Measurements from ENCODE around the gene GOLGA8S. TPM values are rescaled to one million over a fixed set of nuclear protein-coding genes. Genes with fewer than 3 reads are reported as not detected.
"Not testable (repeated sequence)": the region's sequence is repeated elsewhere in the genome, so short reads cannot be mapped to it uniquely, and the experiment has no call there.

Gene GOLGA8S
- total RNA-seq, 2 experiments from 2014 or later = 0.14 TPM

GRCh38 chr15:23403550-23403949 lies 49.0 kb downstream of the GOLGA8S start:
- no peaks in the 10 kb centered on the region for H3K36me3 Mint-ChIP-seq (ENCODE audit: low read depth)
- Histone ChIP-seq H3K9me3 (ENCODE audit: control insufficient read depth in 1 of 2, insufficient read depth in 1 of 2, low read length in 2 of 2) (no peaks in the 10 kb centered on the region), H3K4me3 (ENCODE audit: low read length) (no peak overlapping the region), H3K27me3 (ENCODE audit: control insufficient read depth in 1 of 2, insufficient read depth in 2 of 2, low read length in 2 of 2) (no peaks in the 10 kb centered on the region), H3K27ac (ENCODE audit: low read depth in 1 of 2, low read length in 2 of 2) (no peak overlapping the region), H3K36me3 (ENCODE audit: insufficient read depth, low read length) (no peaks in the 10 kb centered on the region), H3K4me1 (ENCODE audit: insufficient read depth, low read length) (no peaks in the 10 kb centered on the region)
- ChIA-PET POLR2A (no interaction called here), CTCF (no interaction called here)
- no peak overlapping the region for H3K27ac Mint-ChIP-seq
- ATAC-seq (ENCODE audit: poor library complexity) = no peak
- no peak for DNase-seq
- no peak overlapping the region for H3K4me3 Mint-ChIP-seq
- no peaks in the 10 kb centered on the region for H3K4me1 Mint-ChIP-seq (ENCODE audit: low read depth)
- peaks cover 14% of the 10 kb centered on the region for H3K27me3 Mint-ChIP-seq
- no peaks in the 10 kb centered on the region for H3K9me3 Mint-ChIP-seq
- no peak for TF ChIP-seq CTCF (IDR thresholded peaks at IDR 0.05)
- intact Hi-C loops (cut with DNase I, micrococcal nuclease) = no loop called here

DNA sequence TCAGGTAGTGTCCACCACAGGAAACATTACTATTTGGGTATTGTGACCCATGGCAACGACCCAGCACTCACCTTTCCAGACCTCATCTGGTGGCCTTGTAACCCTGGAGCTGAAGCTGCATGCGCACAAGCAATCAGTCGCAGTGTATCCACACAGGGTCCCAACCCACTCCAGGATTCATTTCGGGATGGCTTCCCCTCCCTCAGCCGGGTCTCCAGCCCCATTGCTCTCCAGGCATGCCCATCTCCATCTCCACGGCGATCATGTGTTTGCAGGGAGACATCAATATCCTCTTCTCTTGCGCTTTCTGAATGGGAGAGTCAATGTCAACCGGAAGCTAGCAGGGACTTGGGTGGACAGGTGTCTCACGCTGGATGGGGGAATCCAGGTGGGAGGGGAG lies 57.3 kb downstream of the GOLGA8S start:
- no peak overlapping the region for H3K27ac Mint-ChIP-seq
- no peaks in the 10 kb centered on the region for H3K4me1 Mint-ChIP-seq (ENCODE audit: low read depth)
- Histone ChIP-seq H3K4me1 (ENCODE audit: insufficient read depth, low read length) (no peaks in the 10 kb centered on the region), H3K27ac (ENCODE audit: low read depth in 1 of 2, low read length in 2 of 2) (no peak overlapping the region), H3K9me3 (ENCODE audit: control insufficient read depth in 1 of 2, insufficient read depth in 1 of 2, low read length in 2 of 2) (peaks cover 0 to 5% of the 10 kb centered on the region in 2 experiments), H3K36me3 (ENCODE audit: insufficient read depth, low read length) (no peaks in the 10 kb centered on the region), H3K27me3 (ENCODE audit: control insufficient read depth in 1 of 2, insufficient read depth in 2 of 2, low read length in 2 of 2) (no peaks in the 10 kb centered on the region), H3K4me3 (ENCODE audit: low read length) (no peak overlapping the region)
- ChIA-PET CTCF (no interaction called here), POLR2A (no interaction called here)
- intact Hi-C loops (cut with DNase I, micrococcal nuclease) = no loop called here
- no peaks in the 10 kb centered on the region for H3K9me3 Mint-ChIP-seq
- no peak overlapping the region for H3K4me3 Mint-ChIP-seq
- TF ChIP-seq CTCF (IDR thresholded peaks at IDR 0.05) = no peak
- H3K36me3 Mint-ChIP-seq (ENCODE audit: low read depth) = no peaks in the 10 kb centered on the region
- ATAC-seq (ENCODE audit: poor library complexity) = no peak
- no peak for DNase-seq
- H3K27me3 Mint-ChIP-seq = peaks cover 2% of the 10 kb centered on the region

DNA sequence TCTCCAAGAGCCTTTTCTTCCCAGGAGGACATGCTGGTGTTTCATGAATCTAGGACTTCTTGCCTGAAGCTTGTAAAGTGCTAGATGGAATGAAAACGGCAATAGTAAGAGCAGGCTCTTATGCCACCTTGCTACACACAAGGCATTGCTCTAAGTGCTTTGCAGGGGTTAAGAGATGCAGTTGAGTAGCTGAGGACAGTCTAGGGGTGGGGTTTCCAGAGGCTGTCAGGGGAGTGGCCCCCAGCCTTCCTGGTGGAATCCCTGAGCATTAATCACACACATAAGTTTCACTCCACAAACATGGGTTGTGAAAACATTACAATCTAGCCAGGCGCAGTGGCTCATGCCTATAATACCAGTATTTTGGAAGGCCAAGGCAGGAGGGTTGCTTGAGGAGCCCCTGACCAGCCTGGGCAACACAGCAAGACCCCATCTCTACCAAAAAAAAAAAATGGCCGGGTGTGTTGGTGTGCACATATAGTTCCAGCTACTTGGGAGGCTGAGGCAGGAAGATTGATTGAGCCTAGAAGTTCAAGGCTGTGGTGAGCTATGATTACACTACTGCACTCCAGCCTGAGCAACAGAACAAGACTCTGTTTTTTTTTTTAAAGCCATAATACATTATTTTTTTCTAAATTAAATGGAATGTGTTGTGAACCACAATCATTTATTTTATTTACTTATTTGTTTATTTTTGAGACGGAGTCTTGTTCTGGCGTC lies 58.5 kb downstream of the GOLGA8S start:
- POLR2A ChIA-PET; H3K4me3 ChIP-seq (ENCODE audit: low read length); H3K36me3 Mint-ChIP-seq (ENCODE audit: low read depth); H3K9me3 ChIP-seq (ENCODE audit: control insufficient read depth in 1 of 2, insufficient read depth in 1 of 2, low read length in 2 of 2); H3K9me3 Mint-ChIP-seq; CTCF ChIA-PET; H3K27me3 ChIP-seq (ENCODE audit: control insufficient read depth in 1 of 2, insufficient read depth in 2 of 2, low read length in 2 of 2); H3K4me3 Mint-ChIP-seq; H3K4me1 Mint-ChIP-seq (ENCODE audit: low read depth); H3K36me3 ChIP-seq (ENCODE audit: insufficient read depth, low read length); ATAC-seq (ENCODE audit: poor library complexity); H3K27me3 Mint-ChIP-seq; H3K27ac ChIP-seq (ENCODE audit: low read depth in 1 of 2, low read length in 2 of 2); H3K4me1 ChIP-seq (ENCODE audit: insufficient read depth, low read length); DNase-seq; H3K27ac Mint-ChIP-seq; intact Hi-C loops (cut with DNase I, micrococcal nuclease): not testable (repeated sequence)

Other genes starting within 250 kb of the GOLGA8S start
- not detected for gene GOLGA6L1, start 217.9 kb upstream of the GOLGA8S start, total RNA-seq
- gene GOLGA6L26, start 20.6 kb upstream of the GOLGA8S start, total RNA-seq = not detected
- not detected for gene GOLGA6L2, start 92.5 kb downstream of the GOLGA8S start, total RNA-seq
- 1 to 10 TPM; 2.6 to 3.1 TPM for gene MKRN3, start 210.9 kb downstream of the GOLGA8S start, total RNA-seq

Data from CD4-positive, alpha-beta T cell (primary cell).